Panc1 (cell line): Measurements from ENCODE around the gene RCOR1. TPM values are rescaled to one million over a fixed set of nuclear protein-coding genes. Genes with fewer than 3 reads are reported as not detected.

Experiments used
- ATAC-seq: fragments of 200-7000 bp; cut with Tn5 transposase; 2 replicates; pipeline ENCODE4 v1.9.1; 2020; ENCODE audit warnings: mild to moderate bottlenecking, moderate library complexity
- BruUV-seq: library from RNA; stranded (reverse); fragments of 400-500 nt; replicated peaks from 2 replicates; lab custom pipeline; 2021; lab: Mats Ljungman, UMichigan
- CTCF ChIA-PET: fragments of 300-600 bp; sonication (Branson Sonifier 250); formaldehyde crosslinking; loops from one replicate; lab custom pipeline; 2022; ENCODE audit warnings: antibody characterized with exemption; lab: Charles Lee
- POLR2A ChIA-PET: fragments of 300-600 bp; sonication (Branson Sonifier 250); formaldehyde crosslinking; loops from one replicate; lab custom pipeline; 2022; ENCODE audit warnings: antibody characterized with exemption; lab: Charles Lee
- DNase-seq: peaks from one replicate; pipeline ENCODE4 v3.0.0-alpha.2; 2010; ENCODE audit warnings: low read depth, low spot score
- H3K27ac ChIP-seq: 2 replicates; pipeline ENCODE4 v1.5.1; 2011; ENCODE audit warnings: mild to moderate bottlenecking, low read length, inconsistent platforms
- H3K27me3 ChIP-seq: fragments of 200-500 bp; sonication (Bioruptor generic); 2 replicates; pipeline ENCODE4 v1.6.0; 2014; ENCODE audit warnings: low read length, inconsistent platforms; ENCODE audit not compliant: control insufficient read depth, insufficient read depth
- H3K36me3 ChIP-seq: fragments of 200-500 bp; sonication (Bioruptor generic); 2 replicates; pipeline ENCODE4 v1.5.1; 2014; ENCODE audit warnings: inconsistent platforms, mild to moderate bottlenecking, low read length, moderate library complexity; ENCODE audit not compliant: control insufficient read depth, insufficient read depth
- H3K4me1 ChIP-seq: 2 replicates; pipeline ENCODE4 v1.5.1; 2011; ENCODE audit warnings: inconsistent platforms, mild to moderate bottlenecking, low read length, moderate library complexity; ENCODE audit not compliant: control insufficient read depth, insufficient read depth
- H3K4me3 ChIP-seq, 2 experiments: 2 replicates each; pipeline ENCODE4 v1.5.1; 2011 to 2012; ENCODE audit warnings: low read depth in 2 of 2, low read length in 2 of 2, mild to moderate bottlenecking in 2 of 2, inconsistent platforms in 1 of 2, moderate library complexity in 1 of 2
- H3K9me3 ChIP-seq: fragments of 200-500 bp; sonication (Bioruptor generic); 2 replicates; pipeline ENCODE4 v1.5.1; 2014; ENCODE audit warnings: low read depth, mild to moderate bottlenecking, inconsistent platforms, low read length, moderate library complexity; ENCODE audit not compliant: control insufficient read depth, insufficient read depth
- POLR2AphosphoS5 ChIP-seq: IDR thresholded peaks from 2 replicates; pipeline ENCODE4 v1.6.1; 2012; ENCODE audit warnings: mild to moderate bottlenecking, low read depth, low read length, moderate library complexity
- SIN3A ChIP-seq: IDR thresholded peaks from 2 replicates; pipeline ENCODE4 v1.6.1; 2012; ENCODE audit warnings: low read depth, mild to moderate bottlenecking, low read length, moderate library complexity, borderline replicate concordance; ENCODE audit not compliant: insufficient read depth
- TCF7L2 ChIP-seq: IDR thresholded peaks from 2 replicates; pipeline ENCODE4 v1.6.1; 2011; ENCODE audit warnings: mild to moderate bottlenecking, low read depth, low read length, inconsistent platforms
- in situ Hi-C: cut with HindIII; loops from 2 replicates; pipeline ENCODE4 v1.10.0; 2016; ENCODE audit warnings: low sequenced_read_pairs, low pct_unique_long_range_greater_than_20kb
- intact Hi-C: fragments of 100-400 bp; cut with micrococcal nuclease; formaldehyde crosslinking; loops from one replicate; pipeline ENCODE4 v1.10.0; 2022; ENCODE audit not compliant: unreplicated experiment
- total RNA-seq: library from RNA; stranded (reverse); gene quantifications from one replicate; pipeline ENCODE4 v1.2.1, GENCODE V29; 2021; ENCODE audit not compliant: unreplicated experiment
- TF ChIP-seq, protein P1 (sequence below): fragments of 450-650 bp; IDR thresholded peaks from 2 replicates; pipeline ENCODE4 v1.5.1; 2017; ENCODE audit warnings: mild to moderate bottlenecking
- TF ChIP-seq, protein P2 (sequence below), 2 experiments: IDR thresholded peaks; 2 replicates each; pipeline ENCODE4 v1.6.1; 2011 to 2012; ENCODE audit warnings: low read depth in 2 of 2, control low read depth in 1 of 2, low read length in 1 of 2, mild to moderate bottlenecking in 1 of 2, moderate library complexity in 1 of 2; ENCODE audit not compliant: insufficient read depth in 1 of 2

The RCOR1 gene
- total RNA-seq, 1 experiment from 2014 or later, result 27.1 TPM

DNA sequence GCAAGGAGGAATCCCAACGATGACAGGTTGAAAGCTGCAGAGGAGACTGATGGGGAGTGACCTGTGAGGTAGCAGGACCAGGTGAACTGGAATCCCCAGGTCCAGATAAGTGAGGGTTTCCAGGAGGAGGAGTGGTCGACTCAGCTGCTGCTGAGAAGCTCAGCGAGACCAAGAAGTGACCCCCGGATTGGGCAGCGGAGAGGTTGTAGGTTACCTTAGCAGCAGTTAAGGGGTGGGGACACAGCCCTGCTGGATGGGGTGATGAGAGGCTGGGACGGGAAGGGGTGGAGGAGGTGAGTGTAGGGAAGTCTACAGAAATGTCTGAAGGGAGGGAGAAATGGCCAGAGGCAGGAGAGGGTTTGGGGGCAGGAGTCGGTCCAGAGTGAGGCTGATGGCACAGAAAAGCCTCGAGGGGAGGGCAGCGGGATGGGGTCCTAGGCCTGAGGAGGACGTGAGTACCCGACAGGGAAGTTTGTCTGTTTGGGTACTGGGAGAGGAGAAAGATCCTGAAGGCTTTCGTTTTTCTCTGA is 2.6 kb upstream of the RCOR1 start:
- no TSS peak for BruUV-seq
- Histone ChIP-seq H3K4me3 (no peak overlapping the region), H3K9me3 (no peaks in the 10 kb centered on the region), H3K36me3 (peaks cover 3% of the 10 kb centered on the region; the same call in 1 of the 2 replicates), H3K4me1 (peaks cover 11% of the 10 kb centered on the region), H3K27ac (no peak overlapping the region), H3K27me3 (no peaks in the 10 kb centered on the region)
- in situ Hi-C loops, result no loop called here
- DNase-seq, result no peak
- ChIA-PET POLR2A (interaction anchor here (0.6 kb wide), 1 partner anchor 44 kb away, joined by 8 read pairs; no protein-coding TSS in a partner anchor), CTCF (no interaction called here)
- intact Hi-C loops, result loop anchor here (10.0 kb wide), 1 partner anchor 65 kb away; no protein-coding TSS in a partner anchor
- ATAC-seq, result no peak
- TF ChIP-seq, protein P1, sequence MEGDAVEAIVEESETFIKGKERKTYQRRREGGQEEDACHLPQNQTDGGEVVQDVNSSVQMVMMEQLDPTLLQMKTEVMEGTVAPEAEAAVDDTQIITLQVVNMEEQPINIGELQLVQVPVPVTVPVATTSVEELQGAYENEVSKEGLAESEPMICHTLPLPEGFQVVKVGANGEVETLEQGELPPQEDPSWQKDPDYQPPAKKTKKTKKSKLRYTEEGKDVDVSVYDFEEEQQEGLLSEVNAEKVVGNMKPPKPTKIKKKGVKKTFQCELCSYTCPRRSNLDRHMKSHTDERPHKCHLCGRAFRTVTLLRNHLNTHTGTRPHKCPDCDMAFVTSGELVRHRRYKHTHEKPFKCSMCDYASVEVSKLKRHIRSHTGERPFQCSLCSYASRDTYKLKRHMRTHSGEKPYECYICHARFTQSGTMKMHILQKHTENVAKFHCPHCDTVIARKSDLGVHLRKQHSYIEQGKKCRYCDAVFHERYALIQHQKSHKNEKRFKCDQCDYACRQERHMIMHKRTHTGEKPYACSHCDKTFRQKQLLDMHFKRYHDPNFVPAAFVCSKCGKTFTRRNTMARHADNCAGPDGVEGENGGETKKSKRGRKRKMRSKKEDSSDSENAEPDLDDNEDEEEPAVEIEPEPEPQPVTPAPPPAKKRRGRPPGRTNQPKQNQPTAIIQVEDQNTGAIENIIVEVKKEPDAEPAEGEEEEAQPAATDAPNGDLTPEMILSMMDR, result no peak
- TF ChIP-seq SIN3A (no peak), POLR2AphosphoS5 (no peak), TCF7L2 (no peak)
- TF ChIP-seq, protein P2, sequence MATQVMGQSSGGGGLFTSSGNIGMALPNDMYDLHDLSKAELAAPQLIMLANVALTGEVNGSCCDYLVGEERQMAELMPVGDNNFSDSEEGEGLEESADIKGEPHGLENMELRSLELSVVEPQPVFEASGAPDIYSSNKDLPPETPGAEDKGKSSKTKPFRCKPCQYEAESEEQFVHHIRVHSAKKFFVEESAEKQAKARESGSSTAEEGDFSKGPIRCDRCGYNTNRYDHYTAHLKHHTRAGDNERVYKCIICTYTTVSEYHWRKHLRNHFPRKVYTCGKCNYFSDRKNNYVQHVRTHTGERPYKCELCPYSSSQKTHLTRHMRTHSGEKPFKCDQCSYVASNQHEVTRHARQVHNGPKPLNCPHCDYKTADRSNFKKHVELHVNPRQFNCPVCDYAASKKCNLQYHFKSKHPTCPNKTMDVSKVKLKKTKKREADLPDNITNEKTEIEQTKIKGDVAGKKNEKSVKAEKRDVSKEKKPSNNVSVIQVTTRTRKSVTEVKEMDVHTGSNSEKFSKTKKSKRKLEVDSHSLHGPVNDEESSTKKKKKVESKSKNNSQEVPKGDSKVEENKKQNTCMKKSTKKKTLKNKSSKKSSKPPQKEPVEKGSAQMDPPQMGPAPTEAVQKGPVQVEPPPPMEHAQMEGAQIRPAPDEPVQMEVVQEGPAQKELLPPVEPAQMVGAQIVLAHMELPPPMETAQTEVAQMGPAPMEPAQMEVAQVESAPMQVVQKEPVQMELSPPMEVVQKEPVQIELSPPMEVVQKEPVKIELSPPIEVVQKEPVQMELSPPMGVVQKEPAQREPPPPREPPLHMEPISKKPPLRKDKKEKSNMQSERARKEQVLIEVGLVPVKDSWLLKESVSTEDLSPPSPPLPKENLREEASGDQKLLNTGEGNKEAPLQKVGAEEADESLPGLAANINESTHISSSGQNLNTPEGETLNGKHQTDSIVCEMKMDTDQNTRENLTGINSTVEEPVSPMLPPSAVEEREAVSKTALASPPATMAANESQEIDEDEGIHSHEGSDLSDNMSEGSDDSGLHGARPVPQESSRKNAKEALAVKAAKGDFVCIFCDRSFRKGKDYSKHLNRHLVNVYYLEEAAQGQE (IDR thresholded peaks at IDR 0.05; ENCODE audit: insufficient read depth in 1 of 2, low read depth in 2 of 2, low read length in 1 of 2), result no peak

DNA sequence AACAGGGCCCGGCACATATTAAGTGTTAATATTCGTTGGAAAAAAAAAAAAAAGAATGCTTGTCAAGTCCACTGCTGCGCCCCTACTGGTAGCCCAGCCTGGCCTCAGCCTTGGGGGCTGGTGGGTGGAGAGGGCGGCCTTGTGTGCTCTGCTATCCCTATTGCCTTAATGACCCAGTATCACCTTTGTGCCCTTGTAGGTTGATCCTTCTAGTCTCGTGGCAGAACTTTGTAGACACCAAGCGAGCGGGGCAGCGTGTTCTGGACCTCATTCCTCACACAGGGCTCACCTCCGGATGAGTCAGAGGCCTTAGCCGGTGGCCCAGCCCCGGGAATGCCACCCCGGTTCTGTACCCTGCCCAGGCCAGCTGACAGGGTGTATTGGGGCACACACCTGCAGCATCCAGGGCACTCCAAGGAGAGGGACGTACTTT is 1.8 kb upstream of the RCOR1 start:
- Histone ChIP-seq H3K27me3 (no peaks in the 10 kb centered on the region), H3K36me3 (peaks cover 3% of the 10 kb centered on the region; the same call in 1 of the 2 replicates), H3K9me3 (no peaks in the 10 kb centered on the region), H3K4me1 (peaks cover 12% of the 10 kb centered on the region), H3K4me3 (peak overlapping the region; percentile 63 to 64), H3K27ac (peak overlapping the region; percentile 76)
- ATAC-seq (no peak), DNase-seq (no peak)
- in situ Hi-C loops (no loop called here), intact Hi-C loops (loop anchor here (10.0 kb wide), 1 partner anchor 66 kb away; no protein-coding TSS in a partner anchor)
- TSS peak; percentile 85 for BruUV-seq
- ChIA-PET POLR2A (no interaction called here), CTCF (no interaction called here)
- TF ChIP-seq, protein P2 (IDR thresholded peaks at IDR 0.05; ENCODE audit: insufficient read depth in 1 of 2, low read depth in 2 of 2, low read length in 1 of 2), result no peak
- TF ChIP-seq SIN3A, result no peak
- no peak for TF ChIP-seq TCF7L2
- TF ChIP-seq, protein P1, result peak; percentile 72
- TF ChIP-seq POLR2AphosphoS5, result no peak
